Activated CD4-positive, alpha-beta memory T cell treated with anti-CD3 and anti-CD28 coated beads, Interleukin-2, amount 10 ng/mL, durations not matched to agents 7 days and 5 days (primary cell): ENCODE data around the gene AGBL1. TPM values are rescaled to one million over a fixed set of nuclear protein-coding genes. Genes with fewer than 3 reads are reported as not detected.

Source experiments
- CTCF ChIA-PET: fragments of 350-600 bp; sonication (Branson Sonifier 250); formaldehyde crosslinking; loops from one replicate; lab custom pipeline; 2021; ENCODE audit warnings: antibody characterized with exemption, inconsistent platforms; lab: Charles Lee
- POLR2A ChIA-PET: fragments of 350-600 bp; sonication (Branson Sonifier 250); formaldehyde crosslinking; loops from one replicate; lab custom pipeline; 2021; ENCODE audit warnings: antibody characterized with exemption; lab: Charles Lee
- DNase-seq: peaks from one replicate; pipeline ENCODE4 v3.0.0-alpha.2; 2020
- H3K27ac Mint-ChIP-seq: one replicate; pipeline ENCODE4 v1.8.0; 2021; ENCODE audit warnings: mild to moderate bottlenecking, mixed read lengths
- H3K27me3 Mint-ChIP-seq: one replicate; pipeline ENCODE4 v1.8.0; 2021; ENCODE audit warnings: mixed read lengths
- H3K36me3 Mint-ChIP-seq: one replicate; pipeline ENCODE4 v1.8.0; 2021; ENCODE audit warnings: low read depth, mixed read lengths
- H3K4me1 Mint-ChIP-seq: one replicate; pipeline ENCODE4 v1.8.0; 2021; ENCODE audit warnings: mixed read lengths
- H3K4me3 Mint-ChIP-seq: one replicate; pipeline ENCODE4 v1.8.0; 2021; ENCODE audit warnings: mild to moderate bottlenecking, mixed read lengths
- H3K9me3 Mint-ChIP-seq: one replicate; pipeline ENCODE4 v1.8.0; 2021; ENCODE audit warnings: mixed read lengths
- total RNA-seq, 2 experiments: library from RNA; stranded (reverse); gene quantifications; one replicate each; pipeline ENCODE4 v1.2.3, GENCODE V29; 2021

Gene AGBL1
- total RNA-seq, 2 experiments from 2014 or later, result not detected

DNA sequence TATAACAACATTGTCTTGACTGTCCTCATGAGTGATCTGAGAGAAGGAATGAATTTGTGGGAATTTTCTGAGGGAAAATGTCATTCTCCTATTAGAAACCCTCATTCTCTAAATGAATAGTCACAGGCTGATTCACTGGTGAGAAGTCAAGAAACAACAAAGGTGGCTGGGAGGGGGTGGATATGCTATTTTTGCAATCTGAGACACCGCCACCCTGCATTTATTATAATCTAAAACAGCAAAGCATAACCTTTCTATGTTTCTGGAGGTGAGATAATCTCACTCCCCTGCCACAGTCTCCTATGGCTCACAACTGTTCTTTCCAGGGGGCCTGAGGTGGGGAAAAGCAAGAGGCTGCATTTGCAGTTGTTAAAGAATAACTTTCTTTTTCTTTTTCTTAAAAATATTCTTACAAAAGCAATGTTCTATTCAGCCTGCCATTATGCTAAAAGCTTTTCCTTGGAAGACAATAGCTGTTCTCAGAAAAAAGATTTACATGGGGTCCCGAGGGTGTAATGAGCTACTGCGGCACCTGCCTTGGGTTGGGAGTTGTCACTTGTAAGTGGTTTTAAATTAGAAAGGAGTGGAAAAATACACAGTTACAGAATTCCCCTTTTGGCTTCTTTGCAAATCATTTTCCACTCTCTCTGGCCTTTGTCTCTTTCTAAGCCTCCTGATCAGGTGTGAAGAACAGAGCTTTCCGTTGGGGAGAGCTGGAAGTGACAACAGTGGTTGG is 220.9 kb downstream of the AGBL1 start:
- Mint-ChIP-seq H3K4me1 (no peaks in the 10 kb centered on the region), H3K27me3 (no peaks in the 10 kb centered on the region), H3K36me3 (no peaks in the 10 kb centered on the region), H3K9me3 (no peaks in the 10 kb centered on the region), H3K4me3 (no peak overlapping the region), H3K27ac (no peak overlapping the region)
- DNase-seq, result no peak
- CTCF ChIA-PET, result interaction anchor here (0.7 kb wide), 1 partner anchor 9 kb away, joined by 3 read pairs; no protein-coding TSS in a partner anchor
- POLR2A ChIA-PET, result no interaction called here

DNA sequence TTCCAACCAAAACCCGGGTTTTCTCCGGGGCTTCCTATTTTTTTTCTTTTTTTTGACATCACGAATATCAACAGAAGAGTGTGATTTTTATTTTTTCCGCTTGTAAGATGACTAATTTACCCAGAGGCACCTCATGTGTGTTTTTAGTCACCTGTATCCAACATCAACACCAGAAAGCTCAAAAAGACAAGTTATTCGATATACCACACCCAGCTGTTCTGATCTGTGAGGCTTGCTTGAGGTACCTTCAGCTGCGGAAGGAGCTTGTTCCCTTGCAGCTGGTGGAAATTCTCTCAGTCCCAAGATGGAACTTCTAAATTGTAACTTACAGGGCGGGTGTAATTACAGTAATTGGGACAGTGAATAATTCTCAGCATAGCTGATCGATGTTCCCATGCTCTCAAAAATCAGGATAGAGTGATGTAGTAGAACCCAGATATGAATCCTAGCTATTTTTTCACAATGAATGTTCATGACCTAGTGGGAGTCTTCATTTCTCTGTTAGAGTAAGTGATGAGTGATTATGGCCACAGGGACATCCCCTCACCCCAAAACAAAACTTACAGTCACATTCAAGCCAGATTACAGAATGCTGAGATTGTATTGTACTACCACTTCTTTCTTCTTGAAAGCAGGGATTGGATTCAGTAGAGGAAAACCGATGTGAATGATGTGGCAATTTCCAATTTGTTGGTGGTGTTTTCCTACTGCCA is 232.1 kb downstream of the AGBL1 start:
- CTCF ChIA-PET, result no interaction called here
- H3K4me3 Mint-ChIP-seq, result no peak overlapping the region
- no peaks in the 10 kb centered on the region for H3K36me3 Mint-ChIP-seq
- H3K27ac Mint-ChIP-seq, result no peak overlapping the region
- DNase-seq, result no peak
- POLR2A ChIA-PET, result interaction anchor here (0.5 kb wide), 1 partner anchor 282 kb away, joined by 3 read pairs; no protein-coding TSS in a partner anchor
- H3K27me3 Mint-ChIP-seq, result no peaks in the 10 kb centered on the region
- H3K9me3 Mint-ChIP-seq, result no peaks in the 10 kb centered on the region
- H3K4me1 Mint-ChIP-seq, result no peaks in the 10 kb centered on the region

GRCh38 chr15:86312486-86312885 is 232.8 kb downstream of the AGBL1 start:
- CTCF ChIA-PET, result no interaction called here
- Mint-ChIP-seq H3K27ac (no peak overlapping the region), H3K36me3 (no peaks in the 10 kb centered on the region), H3K4me3 (no peak overlapping the region), H3K4me1 (no peaks in the 10 kb centered on the region), H3K27me3 (no peaks in the 10 kb centered on the region), H3K9me3 (no peaks in the 10 kb centered on the region)
- POLR2A ChIA-PET, result no interaction called here
- DNase-seq, result no peak

GRCh38 chr15:86316216-86316615 is 236.5 kb downstream of the AGBL1 start:
- no peak overlapping the region for H3K4me3 Mint-ChIP-seq
- no peaks in the 10 kb centered on the region for H3K36me3 Mint-ChIP-seq
- no peaks in the 10 kb centered on the region for H3K27me3 Mint-ChIP-seq
- H3K27ac Mint-ChIP-seq, result no peak overlapping the region
- H3K9me3 Mint-ChIP-seq, result no peaks in the 10 kb centered on the region
- H3K4me1 Mint-ChIP-seq, result no peaks in the 10 kb centered on the region
- DNase-seq, result no peak
- ChIA-PET POLR2A (no interaction called here), CTCF (no interaction called here)

- POLR2A ChIA-PET, result no interaction called here
- H3K9me3 Mint-ChIP-seq, result no peaks in the 10 kb centered on the region
- no peaks in the 10 kb centered on the region for H3K4me1 Mint-ChIP-seq
- no peak overlapping the region for H3K4me3 Mint-ChIP-seq
- H3K36me3 Mint-ChIP-seq, result no peaks in the 10 kb centered on the region
- CTCF ChIA-PET, result no interaction called here
- H3K27ac Mint-ChIP-seq, result no peak overlapping the region
- DNase-seq, result no peak
- no peaks in the 10 kb centered on the region for H3K27me3 Mint-ChIP-seq
These were observed 237.2 kb downstream of the AGBL1 start for GRCh38 chr15:86316726-86317383.

GRCh38 chr15:86317384-86317740 is 237.7 kb downstream of the AGBL1 start:
- H3K36me3 Mint-ChIP-seq, result no peaks in the 10 kb centered on the region
- H3K27me3 Mint-ChIP-seq, result no peaks in the 10 kb centered on the region
- no peak overlapping the region for H3K27ac Mint-ChIP-seq
- DNase-seq, result no peak
- H3K4me3 Mint-ChIP-seq, result no peak overlapping the region
- CTCF ChIA-PET, result no interaction called here
- POLR2A ChIA-PET, result no interaction called here
- no peaks in the 10 kb centered on the region for H3K4me1 Mint-ChIP-seq
- no peaks in the 10 kb centered on the region for H3K9me3 Mint-ChIP-seq

DNA sequence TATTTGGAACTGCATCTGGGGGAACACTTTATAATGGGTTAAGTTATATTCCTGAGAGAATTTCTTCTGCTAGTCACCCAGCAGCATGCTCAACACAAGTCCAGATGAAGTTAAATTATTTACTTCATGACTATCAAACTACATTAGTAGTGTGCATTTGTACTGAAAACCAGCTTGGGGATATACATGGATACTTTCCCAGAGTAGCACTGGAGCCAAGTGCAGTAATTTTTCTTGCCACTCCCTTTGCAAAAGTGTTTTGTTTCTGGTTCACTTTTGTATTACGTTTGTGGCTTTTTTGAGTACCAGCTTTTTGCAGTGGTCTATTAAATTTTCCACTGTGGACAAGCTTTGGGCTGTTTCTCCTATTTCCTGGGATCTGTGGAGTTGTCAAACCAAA is 243.0 kb downstream of the AGBL1 start:
- H3K4me3 Mint-ChIP-seq, result no peak overlapping the region
- H3K4me1 Mint-ChIP-seq, result no peaks in the 10 kb centered on the region
- POLR2A ChIA-PET, result no interaction called here

GRCh38 chr15:86327230-86327865 is 247.7 kb downstream of the AGBL1 start:
- Mint-ChIP-seq H3K27me3 (no peaks in the 10 kb centered on the region), H3K9me3 (no peaks in the 10 kb centered on the region), H3K27ac (no peak overlapping the region), H3K36me3 (no peaks in the 10 kb centered on the region), H3K4me1 (no peaks in the 10 kb centered on the region), H3K4me3 (no peak overlapping the region)
- ChIA-PET CTCF (no interaction called here), POLR2A (no interaction called here)
- no peak for DNase-seq

More for the DNA sequence above, 243.0 kb downstream of the AGBL1 start:
- H3K36me3 Mint-ChIP-seq, result no peaks in the 10 kb centered on the region
- H3K27me3 Mint-ChIP-seq, result no peaks in the 10 kb centered on the region
- CTCF ChIA-PET, result no interaction called here
- no peak for DNase-seq
- no peaks in the 10 kb centered on the region for H3K9me3 Mint-ChIP-seq
- no peak overlapping the region for H3K27ac Mint-ChIP-seq

GRCh38 chr15:86328658-86329057 is 249.0 kb downstream of the AGBL1 start:
- no peak for DNase-seq
- CTCF ChIA-PET, result interaction anchor here (0.5 kb wide), 1 partner anchor 400 kb away, joined by 3 read pairs; no protein-coding TSS in a partner anchor
- Mint-ChIP-seq H3K27me3 (no peaks in the 10 kb centered on the region), H3K4me3 (no peak overlapping the region), H3K4me1 (peaks cover 3% of the 10 kb centered on the region), H3K36me3 (no peaks in the 10 kb centered on the region), H3K9me3 (no peaks in the 10 kb centered on the region), H3K27ac (no peak overlapping the region)
- POLR2A ChIA-PET, result no interaction called here

- ChIA-PET POLR2A (no interaction called here), CTCF (interaction anchor here (0.5 kb wide), 1 partner anchor 400 kb away, joined by 3 read pairs; no protein-coding TSS in a partner anchor)
- Mint-ChIP-seq H3K27ac (no peak overlapping the region), H3K4me1 (peaks cover 5% of the 10 kb centered on the region), H3K4me3 (no peak overlapping the region), H3K36me3 (no peaks in the 10 kb centered on the region), H3K27me3 (no peaks in the 10 kb centered on the region), H3K9me3 (no peaks in the 10 kb centered on the region)
- DNase-seq, result no peak
These were observed 249.8 kb downstream of the AGBL1 start for GRCh38 chr15:86329311-86330013.

DNA sequence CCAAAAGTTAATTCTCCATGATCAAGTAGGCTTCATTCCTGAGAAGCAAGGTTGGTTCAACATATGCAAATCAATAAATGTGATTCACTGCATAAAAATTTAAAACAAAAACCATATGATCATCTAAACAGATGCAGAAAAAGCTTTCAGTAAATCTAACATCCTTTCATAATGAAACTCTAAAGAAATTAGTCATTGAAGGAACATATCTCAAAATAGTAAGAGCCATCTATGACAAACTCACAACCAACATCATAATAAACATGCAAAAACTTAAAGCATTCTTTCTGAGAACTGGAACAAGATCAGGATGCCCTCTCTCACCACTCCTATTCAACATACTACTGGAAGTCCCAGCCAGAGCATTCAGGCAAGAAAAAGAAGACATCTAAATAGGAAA is 254.1 kb downstream of the AGBL1 start:
- H3K27ac Mint-ChIP-seq, result no peak overlapping the region

GRCh38 chr15:86336051-86336788 is 256.5 kb downstream of the AGBL1 start:
- ChIA-PET POLR2A (no interaction called here), CTCF (no interaction called here)
- H3K9me3 Mint-ChIP-seq, result no peaks in the 10 kb centered on the region

More for the DNA sequence above, 254.1 kb downstream of the AGBL1 start:
- H3K9me3 Mint-ChIP-seq, result no peaks in the 10 kb centered on the region
- no peak overlapping the region for H3K4me3 Mint-ChIP-seq
- DNase-seq, result no peak
- ChIA-PET POLR2A (no interaction called here), CTCF (no interaction called here)
- no peaks in the 10 kb centered on the region for H3K36me3 Mint-ChIP-seq
- H3K4me1 Mint-ChIP-seq, result peaks cover 12% of the 10 kb centered on the region
- no peaks in the 10 kb centered on the region for H3K27me3 Mint-ChIP-seq

More at GRCh38 chr15:86336051-86336788, 256.5 kb downstream of the AGBL1 start:
- H3K27me3 Mint-ChIP-seq, result no peaks in the 10 kb centered on the region
- no peak overlapping the region for H3K4me3 Mint-ChIP-seq
- H3K36me3 Mint-ChIP-seq, result no peaks in the 10 kb centered on the region
- H3K4me1 Mint-ChIP-seq, result peaks cover 12% of the 10 kb centered on the region
- H3K27ac Mint-ChIP-seq, result no peak overlapping the region
- no peak for DNase-seq
